PFSK-1 (cell line): ENCODE results near the gene METTL4.

Experiments used
- POLR2AphosphoS5 ChIP-seq: IDR thresholded peaks from 2 replicates; pipeline ENCODE4 v1.6.1; 2012; ENCODE audit warnings: low read depth, mild to moderate bottlenecking, control low read depth, low read length, moderate library complexity
- REST ChIP-seq, 2 experiments: IDR thresholded peaks; 2 replicates each; pipeline versions ENCODE4 v1.6.1 to v1.8.0; 2011 to 2012; ENCODE audit warnings: low read depth in 2 of 2, low read length in 2 of 2, control low read depth in 1 of 2, inconsistent platforms in 1 of 2, mild to moderate bottlenecking in 1 of 2, moderate library complexity in 1 of 2; ENCODE audit not compliant: insufficient read depth in 1 of 2

- no peak for TF ChIP-seq REST (IDR thresholded peaks at IDR 0.05; ENCODE audit: insufficient read depth in 1 of 2, low read depth in 2 of 2, low read length in 2 of 2)
- no peak for TF ChIP-seq POLR2AphosphoS5
These were observed 60.9 kb downstream of the METTL4 start for GRCh38 chr18:2510416-2510815.
